ENCODE data around the gene IFNL1. TPM values are rescaled to one million over a fixed set of nuclear protein-coding genes. Genes with fewer than 3 reads are reported as not detected.

Gene IFNL1
- total RNA-seq, 1 donor from 2014 or later: not detected

DNA sequence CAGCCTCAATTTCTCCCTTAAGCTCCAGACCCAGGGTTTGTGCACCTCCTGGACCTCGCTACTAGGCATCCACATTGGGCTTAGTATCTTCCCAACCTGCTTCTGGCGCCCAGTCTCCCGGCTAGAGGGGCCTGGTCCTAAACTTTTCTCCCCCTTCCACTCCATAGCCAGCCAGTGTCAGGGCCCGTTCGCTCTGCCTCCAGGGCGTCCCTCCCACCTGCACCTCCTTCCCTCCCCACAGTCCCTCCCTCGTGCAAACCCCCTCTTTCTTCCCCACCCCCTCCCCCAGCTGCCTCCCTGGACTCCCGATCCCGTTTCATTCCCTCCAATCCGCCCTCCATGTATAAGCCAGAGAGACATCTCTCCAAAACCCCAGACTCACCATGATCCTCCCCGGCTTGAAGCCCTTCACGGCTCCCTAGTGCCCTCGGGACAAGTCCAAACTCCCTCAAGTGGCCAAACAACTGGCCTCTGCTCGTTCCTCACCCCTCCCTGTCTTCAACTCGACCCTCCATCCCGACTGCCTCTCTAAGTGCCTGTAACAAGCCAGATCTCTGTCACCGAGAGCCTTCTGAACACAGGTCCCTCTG lies 45.0 kb downstream of the IFNL1 start:
- H3K36me3 Mint-ChIP-seq (ENCODE audit: insufficient read depth): peaks cover 3% of the 10 kb centered on the region
- peak overlapping the region; percentile 93 for H3K4me3 Mint-ChIP-seq (ENCODE audit: low read depth)
- H3K9me3 Mint-ChIP-seq (ENCODE audit: low read depth): no peaks in the 10 kb centered on the region
- peak; percentile 19 for DNase-seq (ENCODE audit: low spot score, unreplicated experiment)
- peak overlapping the region; percentile 95 for H3K27ac Mint-ChIP-seq
- peaks cover 3% of the 10 kb centered on the region for H3K27me3 Mint-ChIP-seq
- peaks cover 33% of the 10 kb centered on the region for H3K4me1 Mint-ChIP-seq (ENCODE audit: low read depth)
- TF ChIP-seq, protein P1, sequence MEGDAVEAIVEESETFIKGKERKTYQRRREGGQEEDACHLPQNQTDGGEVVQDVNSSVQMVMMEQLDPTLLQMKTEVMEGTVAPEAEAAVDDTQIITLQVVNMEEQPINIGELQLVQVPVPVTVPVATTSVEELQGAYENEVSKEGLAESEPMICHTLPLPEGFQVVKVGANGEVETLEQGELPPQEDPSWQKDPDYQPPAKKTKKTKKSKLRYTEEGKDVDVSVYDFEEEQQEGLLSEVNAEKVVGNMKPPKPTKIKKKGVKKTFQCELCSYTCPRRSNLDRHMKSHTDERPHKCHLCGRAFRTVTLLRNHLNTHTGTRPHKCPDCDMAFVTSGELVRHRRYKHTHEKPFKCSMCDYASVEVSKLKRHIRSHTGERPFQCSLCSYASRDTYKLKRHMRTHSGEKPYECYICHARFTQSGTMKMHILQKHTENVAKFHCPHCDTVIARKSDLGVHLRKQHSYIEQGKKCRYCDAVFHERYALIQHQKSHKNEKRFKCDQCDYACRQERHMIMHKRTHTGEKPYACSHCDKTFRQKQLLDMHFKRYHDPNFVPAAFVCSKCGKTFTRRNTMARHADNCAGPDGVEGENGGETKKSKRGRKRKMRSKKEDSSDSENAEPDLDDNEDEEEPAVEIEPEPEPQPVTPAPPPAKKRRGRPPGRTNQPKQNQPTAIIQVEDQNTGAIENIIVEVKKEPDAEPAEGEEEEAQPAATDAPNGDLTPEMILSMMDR (IDR thresholded peaks at IDR 0.05; ENCODE audit: unreplicated experiment): no peak

DNA sequence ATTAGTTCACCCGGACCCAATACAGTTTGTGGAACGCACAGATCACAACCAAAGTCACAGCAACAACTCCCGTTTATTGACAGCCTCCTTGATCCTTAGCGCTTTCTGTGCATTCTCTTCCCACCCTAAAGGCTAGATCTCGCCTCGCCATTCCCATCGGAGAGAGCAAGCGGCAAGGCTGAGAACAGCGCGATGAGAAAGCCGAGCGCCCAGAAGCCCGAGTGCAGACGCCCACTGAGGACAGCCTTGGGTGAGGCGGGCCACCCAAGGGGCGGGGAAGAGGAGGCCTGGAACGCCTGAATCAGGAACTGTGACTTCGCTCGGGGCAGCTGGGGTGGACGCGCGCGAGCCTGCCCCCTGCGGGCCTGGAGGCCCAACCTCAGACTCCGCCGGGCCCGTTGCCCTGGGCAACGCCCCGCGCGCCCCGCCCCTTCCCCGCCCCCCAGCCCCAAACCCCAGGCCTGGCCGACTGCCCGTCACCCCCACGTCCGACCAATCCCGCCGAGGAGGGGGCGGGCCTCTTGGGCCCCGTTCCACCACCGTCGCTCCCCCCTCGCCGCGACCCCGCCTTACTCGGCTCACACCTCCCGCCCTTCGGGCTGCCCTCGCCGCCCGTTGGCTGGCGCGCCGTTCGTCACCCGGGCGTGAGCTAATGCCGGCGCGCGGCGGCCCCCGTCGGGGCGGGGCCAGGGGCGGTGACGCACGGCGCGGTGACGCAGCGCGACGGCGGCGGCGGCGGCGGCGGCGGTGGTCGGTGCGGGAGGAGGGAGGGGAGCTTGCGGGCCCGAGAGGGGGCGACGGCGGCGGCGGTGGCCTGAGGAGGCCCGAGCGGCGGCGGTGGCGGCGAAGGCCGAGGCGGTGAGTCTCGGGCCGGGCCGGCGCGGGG lies 45.8 kb downstream of the IFNL1 start, which contains the start of gene SAMD4B:
TSS of gene SAMD4B (plus strand) at position 703 of the 886 bp plus-strand sequence. CDS start 14,473 bp downstream, outside the sequence.
- H3K27me3 Mint-ChIP-seq: peaks cover 3% of the 10 kb centered on the region
- DNase-seq (ENCODE audit: low spot score, unreplicated experiment): peak; percentile 98
- H3K36me3 Mint-ChIP-seq (ENCODE audit: insufficient read depth): peaks cover 3% of the 10 kb centered on the region
- peak within 1 kb of the TSS; percentile 95 for H3K27ac Mint-ChIP-seq
- H3K4me3 Mint-ChIP-seq (ENCODE audit: low read depth): peak within 1 kb of the TSS; percentile 93
- H3K9me3 Mint-ChIP-seq (ENCODE audit: low read depth): no peaks in the 10 kb centered on the region
- peaks cover 33% of the 10 kb centered on the region for H3K4me1 Mint-ChIP-seq (ENCODE audit: low read depth)
- TF ChIP-seq, protein P1 (IDR thresholded peaks at IDR 0.05; ENCODE audit: unreplicated experiment): peak; percentile 86

DNA sequence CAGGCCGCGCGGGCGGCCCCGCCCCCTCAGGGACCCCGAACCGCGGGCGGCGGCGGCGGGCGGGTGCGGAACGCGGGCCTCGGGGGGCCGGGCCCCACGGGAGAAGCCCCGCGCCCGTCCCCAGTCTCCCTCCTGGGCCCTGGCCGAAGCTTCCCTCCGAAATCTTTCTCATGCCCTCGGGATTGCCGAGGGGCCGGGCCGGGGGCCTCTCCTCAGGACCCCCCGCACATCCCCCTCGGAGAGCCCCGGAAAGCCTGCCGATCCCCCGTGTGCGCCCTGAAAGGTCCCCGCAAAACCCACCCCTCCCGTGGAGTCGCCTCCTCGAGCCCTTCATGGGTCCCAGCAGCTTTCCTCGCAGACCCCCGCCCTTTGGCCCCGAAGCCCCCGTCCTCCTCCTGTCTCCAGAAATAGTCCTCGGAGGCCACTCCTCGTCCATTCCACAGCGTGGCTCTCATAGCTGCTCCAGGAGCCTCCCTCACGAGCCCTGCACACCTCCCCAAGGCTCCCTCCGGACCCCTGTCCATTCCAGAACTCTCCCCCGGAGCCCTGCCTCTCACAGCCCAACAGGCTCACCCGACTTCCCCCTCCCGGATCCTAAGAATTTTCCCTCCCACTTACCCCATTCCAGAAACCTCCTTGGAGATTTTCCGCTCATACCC lies 46.6 kb downstream of the IFNL1 start:
- peaks cover 33% of the 10 kb centered on the region for H3K4me1 Mint-ChIP-seq (ENCODE audit: low read depth)
- peak overlapping the region; percentile 89 for H3K4me3 Mint-ChIP-seq (ENCODE audit: low read depth)
- no peaks in the 10 kb centered on the region for H3K9me3 Mint-ChIP-seq (ENCODE audit: low read depth)
- DNase-seq (ENCODE audit: low spot score, unreplicated experiment): peak; percentile 17
- peaks cover 3% of the 10 kb centered on the region for H3K27me3 Mint-ChIP-seq
- H3K36me3 Mint-ChIP-seq (ENCODE audit: insufficient read depth): peaks cover 3% of the 10 kb centered on the region
- TF ChIP-seq, protein P1 (IDR thresholded peaks at IDR 0.05; ENCODE audit: unreplicated experiment): no peak
- H3K27ac Mint-ChIP-seq: peak overlapping the region; percentile 94

DNA sequence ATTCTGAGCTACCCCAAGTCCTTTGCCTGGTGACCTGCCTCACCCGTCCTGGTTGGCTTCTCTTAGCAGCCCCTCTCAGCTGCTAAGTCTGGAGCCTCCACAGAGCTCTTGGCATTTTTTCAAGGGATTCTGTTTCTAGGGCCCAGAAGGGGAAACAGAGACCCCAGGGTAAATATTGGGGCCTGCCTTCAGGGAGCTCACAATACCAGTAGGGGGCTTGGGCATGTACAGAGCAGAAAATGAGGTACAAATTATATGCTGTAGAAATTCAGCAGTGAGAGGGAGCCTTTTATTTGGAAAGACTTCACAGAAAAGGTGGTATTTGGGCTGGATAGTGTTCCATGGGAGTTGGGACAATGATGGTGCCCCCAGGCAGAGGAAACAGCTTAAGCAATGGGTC lies 49.7 kb downstream of the IFNL1 start:
- H3K4me1 Mint-ChIP-seq (ENCODE audit: low read depth): peaks cover 29% of the 10 kb centered on the region
- no peak overlapping the region for H3K4me3 Mint-ChIP-seq (ENCODE audit: low read depth)
- DNase-seq (ENCODE audit: low spot score, unreplicated experiment): no peak
- TF ChIP-seq, protein P1 (IDR thresholded peaks at IDR 0.05; ENCODE audit: unreplicated experiment): peak; percentile 24
- peaks cover 10% of the 10 kb centered on the region for H3K36me3 Mint-ChIP-seq (ENCODE audit: insufficient read depth)
- H3K9me3 Mint-ChIP-seq (ENCODE audit: low read depth): no peaks in the 10 kb centered on the region
- H3K27ac Mint-ChIP-seq: peak overlapping the region; percentile 22
- no peaks in the 10 kb centered on the region for H3K27me3 Mint-ChIP-seq
